ENCODE data around the gene SLC25A17. TPM values are rescaled to one million over a fixed set of nuclear protein-coding genes. Genes with fewer than 3 reads are reported as not detected.

The SLC25A17 gene
- total and polyA plus RNA-seq, 11 donors, result 2.3 to 9.6 (median 4.0) TPM

DNA sequence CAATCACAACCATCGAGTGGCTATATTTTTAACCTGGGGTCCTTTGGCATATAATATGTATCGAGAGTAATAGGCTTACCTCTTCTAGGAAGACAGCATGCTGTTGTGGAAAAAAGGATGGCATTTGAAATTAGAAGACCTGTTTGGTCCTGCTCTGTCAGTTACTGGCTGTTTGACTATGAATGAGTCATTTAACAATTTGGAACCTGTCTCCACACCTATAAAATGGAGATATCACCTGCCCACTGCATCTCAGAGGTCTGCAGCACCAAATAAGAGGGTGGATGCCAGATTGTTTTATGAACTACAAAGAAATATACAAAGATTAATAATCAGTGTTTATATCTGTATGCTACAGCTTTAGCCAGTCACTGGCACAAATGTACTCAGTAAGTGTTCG is 60.8 kb downstream of the SLC25A17 start:
- DNase-seq (no peak), ATAC-seq (no peak)
- Histone ChIP-seq H3K4me1 (no peaks in the 10 kb centered on the region), H3K36me3 (no peaks in the 10 kb centered on the region), H3K4me3 (no peak overlapping the region), H3K9me3 (no peaks in the 10 kb centered on the region), H3K27me3 (no peaks in the 10 kb centered on the region), H3K27ac (no peak overlapping the region)
- WGBS, 4 donors, result 90 to 97% (median 94%) methylated on average over 3 of the region's 3 CpGs
- TF ChIP-seq CTCF (IDR thresholded peaks at IDR 0.05) (no peak), POLR2A (IDR thresholded peaks at IDR 0.05) (no peak)
- intact Hi-C loops (cut with DNase I), result loop anchor here in 6 of 10 donors (2.0 to 10.0 kb wide), 6 partner anchors 74 to 334 kb away; no protein-coding TSS in a partner anchor

- no peaks in the 10 kb centered on the region for H3K9me3 ChIP-seq
- ATAC-seq (no peak), DNase-seq (no peak)
- peaks cover 0 to under 1% (median 0%) of the 10 kb centered on the region in 12 donors for H3K4me1 ChIP-seq
- 94 to 100% (median 97%) methylated on average over 3 of the region's 3 CpGs for WGBS, 4 donors
- no peaks in the 10 kb centered on the region for H3K36me3 ChIP-seq
- TF ChIP-seq CTCF (IDR thresholded peaks at IDR 0.05), result no peak
- no peak for TF ChIP-seq POLR2A (IDR thresholded peaks at IDR 0.05)
- H3K27ac ChIP-seq, result no peak overlapping the region
- intact Hi-C loops (cut with DNase I), result loop anchor here in 4 of 10 donors (5.0 to 10.0 kb wide), 4 partner anchors 75 to 332 kb away; no protein-coding TSS in a partner anchor
- H3K4me3 ChIP-seq, result no peak overlapping the region
- H3K27me3 ChIP-seq, result no peaks in the 10 kb centered on the region
These were observed 62.1 kb downstream of the SLC25A17 start for GRCh38 chr22:40757071-40757470.

DNA sequence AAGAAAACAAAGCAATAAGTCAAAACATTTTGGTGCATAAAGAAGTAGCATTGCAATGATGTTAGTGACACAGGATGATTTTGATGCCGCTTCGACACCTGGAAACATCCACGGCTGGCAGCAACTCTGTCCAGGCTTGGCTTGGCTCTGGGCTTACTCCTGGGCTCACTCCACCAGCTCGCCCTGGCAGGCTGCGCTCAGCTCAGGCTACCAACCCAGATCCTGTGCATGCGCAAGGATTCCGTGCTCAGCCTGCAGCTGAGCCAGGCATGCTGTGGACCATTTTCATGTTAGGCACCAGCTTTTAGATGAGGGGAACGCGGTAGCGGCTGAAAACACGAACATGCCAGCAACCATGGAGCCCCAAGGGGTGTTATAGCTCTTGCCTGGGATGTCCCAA is 66.0 kb downstream of the SLC25A17 start:
- TF ChIP-seq CTCF (IDR thresholded peaks at IDR 0.05), result no peak
- TF ChIP-seq POLR2A (IDR thresholded peaks at IDR 0.05), result no peak
- 83 to 96% (median 93%) methylated on average over 11 of the region's 11 CpGs for WGBS, 4 donors
- Histone ChIP-seq H3K4me3 (no peak overlapping the region), H3K27me3 (no peaks in the 10 kb centered on the region), H3K27ac (no peak overlapping the region), H3K9me3 (peaks cover 0 to 7% (median 0%) of the 10 kb centered on the region in 12 donors), H3K4me1 (peaks cover 0 to 16% (median 6%) of the 10 kb centered on the region in 12 donors), H3K36me3 (no peaks in the 10 kb centered on the region)
- intact Hi-C loops (cut with DNase I), result loop anchor here in 3 of 10 donors (5.0 to 10.0 kb wide), 3 partner anchors 316 to 328 kb away; no protein-coding TSS in a partner anchor
- DNase-seq (no peak), ATAC-seq (peak in 1 of 4 donors; percentile 54)

DNA sequence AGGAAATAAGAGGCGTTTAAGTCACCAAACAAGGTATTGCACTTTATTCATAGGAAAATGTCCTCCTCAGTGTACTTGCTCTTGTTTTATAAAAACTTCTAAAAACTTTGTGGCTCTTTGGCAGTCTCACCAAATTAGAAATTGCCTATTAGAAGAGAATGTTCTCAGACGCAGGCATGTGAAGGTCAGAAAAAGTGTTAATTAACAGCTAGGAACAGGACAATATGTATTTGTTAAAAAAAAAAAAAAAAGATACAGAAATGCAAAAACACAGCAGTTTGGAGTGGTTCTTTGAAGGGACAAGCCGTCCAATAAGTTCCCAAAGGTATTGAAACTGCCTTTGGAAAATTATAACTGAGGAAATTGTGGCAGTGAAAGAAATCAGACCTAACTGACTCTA is 67.9 kb downstream of the SLC25A17 start:
- Histone ChIP-seq H3K27ac (peak overlapping the region in 6 of 12 donors; percentile 4 to 59 (median 26)), H3K4me3 (no peak overlapping the region), H3K36me3 (no peaks in the 10 kb centered on the region), H3K27me3 (no peaks in the 10 kb centered on the region), H3K9me3 (peaks cover 0 to 9% (median 0%) of the 10 kb centered on the region in 12 donors), H3K4me1 (peaks cover 0 to 16% (median 6%) of the 10 kb centered on the region in 12 donors)
- intact Hi-C loops (cut with DNase I), result loop anchor here in 3 of 10 donors (5.0 to 10.0 kb wide), 3 partner anchors 314 to 326 kb away; no protein-coding TSS in a partner anchor
- TF ChIP-seq CTCF (IDR thresholded peaks at IDR 0.05) (no peak), POLR2A (IDR thresholded peaks at IDR 0.05) (no peak)
- DNase-seq (no peak), ATAC-seq (peak in 1 of 4 donors; percentile 36)
- 52 to 63% (median 55%) methylated on average over 3 of the region's 3 CpGs for WGBS, 4 donors
